ENCODE data around the gene PDE6B.

PDE6B gene

GRCh38 chr4:675036-675882 lies 49.9 kb downstream of the PDE6B start:
- DNase-seq, result no peak

- DNase-seq, result no peak
Measured at GRCh38 chr4:675980-676870, 50.9 kb downstream of the PDE6B start.

- DNase-seq, result no peak
Measured at GRCh38 chr4:676871-677235, 51.5 kb downstream of the PDE6B start.

- DNase-seq, result peak; percentile 26
Measured at GRCh38 chr4:677431-678293, 52.3 kb downstream of the PDE6B start.

GRCh38 chr4:678331-679103 lies 53.1 kb downstream of the PDE6B start:
- no peak for DNase-seq

- DNase-seq, result no peak
Measured at GRCh38 chr4:679104-679481, 53.7 kb downstream of the PDE6B start.

- no peak for DNase-seq
Measured at GRCh38 chr4:679629-680028, 54.3 kb downstream of the PDE6B start.

- DNase-seq, result no peak
Measured at GRCh38 chr4:680091-680490, 54.7 kb downstream of the PDE6B start.

GRCh38 chr4:680551-680927 lies 55.2 kb downstream of the PDE6B start:
- peak; percentile 8 for DNase-seq

- peak; percentile 49 for DNase-seq
Measured at GRCh38 chr4:680928-681645, 55.7 kb downstream of the PDE6B start.

GRCh38 chr4:681736-682451 lies 56.5 kb downstream of the PDE6B start:
- DNase-seq, result peak; percentile 28

GRCh38 chr4:682490-683172 lies 57.3 kb downstream of the PDE6B start:
- no peak for DNase-seq

GRCh38 chr4:683247-683897 lies 58.0 kb downstream of the PDE6B start:
- no peak for DNase-seq

GRCh38 chr4:683982-684622 lies 58.7 kb downstream of the PDE6B start:
- DNase-seq, result peak; percentile 11

- DNase-seq, result no peak
Measured at GRCh38 chr4:684623-685327, 59.4 kb downstream of the PDE6B start.

- no peak for DNase-seq
Measured at GRCh38 chr4:685679-686412, 60.5 kb downstream of the PDE6B start.

- DNase-seq, result no peak
Measured at GRCh38 chr4:686413-687040, 61.2 kb downstream of the PDE6B start.
